Measurements from ENCODE around the gene RRP1B.
"Not testable (repeated sequence)": the region's sequence is repeated elsewhere in the genome, so short reads cannot be mapped to it uniquely, and the experiment has no call there.

The RRP1B gene

GRCh38 chr21:43699933-43700599, 40.7 kb downstream of the RRP1B start:
- no CpG with 5 or more reads among the region's 13 CpGs for WGBS (ENCODE audit: insufficient coverage, insufficient read length)

GRCh38 chr21:43701936-43702784, 42.8 kb downstream of the RRP1B start:
- no peak overlapping the region for H3K27ac ChIP-seq (ENCODE audit: low read length)
- H3K4me1 ChIP-seq (ENCODE audit: control insufficient read depth, insufficient read depth, low read length), result no peaks in the 10 kb centered on the region; the same call in 1 of the 2 replicates
- H3K27me3 ChIP-seq (ENCODE audit: control insufficient read depth, insufficient read depth, low read length), result no peaks in the 10 kb centered on the region
- DNase-seq (ENCODE audit: low read depth, low spot score), result no peak
- no CpG with 5 or more reads among the region's 29 CpGs for WGBS (ENCODE audit: insufficient coverage, insufficient read length)
- H3K4me3 ChIP-seq (ENCODE audit: low read length), result no peak overlapping the region
- H3K36me3 ChIP-seq (ENCODE audit: control insufficient read depth, insufficient read depth, low read length), result no peaks in the 10 kb centered on the region
- H3K9me3 ChIP-seq (ENCODE audit: control insufficient read depth, insufficient read depth, low read length), result no peaks in the 10 kb centered on the region

More at GRCh38 chr21:43699933-43700599, 40.7 kb downstream of the RRP1B start:
- Histone ChIP-seq H3K4me1 (ENCODE audit: control insufficient read depth, insufficient read depth, low read length) (no peaks in the 10 kb centered on the region; the same call in 1 of the 2 replicates), H3K9me3 (ENCODE audit: control insufficient read depth, insufficient read depth, low read length) (no peaks in the 10 kb centered on the region), H3K36me3 (ENCODE audit: control insufficient read depth, insufficient read depth, low read length) (no peaks in the 10 kb centered on the region), H3K27me3 (ENCODE audit: control insufficient read depth, insufficient read depth, low read length) (no peaks in the 10 kb centered on the region), H3K4me3 (ENCODE audit: low read length) (no peak overlapping the region), H3K27ac (ENCODE audit: low read length) (no peak overlapping the region)
- no peak for DNase-seq (ENCODE audit: low read depth, low spot score)

- no peaks in the 10 kb centered on the region for H3K27me3 ChIP-seq (ENCODE audit: control insufficient read depth, insufficient read depth, low read length)
- no peaks in the 10 kb centered on the region; the same call in 1 of the 2 replicates for H3K4me1 ChIP-seq (ENCODE audit: control insufficient read depth, insufficient read depth, low read length)
- H3K27ac ChIP-seq (ENCODE audit: low read length), result no peak overlapping the region
- WGBS (ENCODE audit: insufficient coverage, insufficient read length), result no CpG with 5 or more reads among the region's 12 CpGs
- no peak for DNase-seq (ENCODE audit: low read depth, low spot score)
- no peaks in the 10 kb centered on the region for H3K9me3 ChIP-seq (ENCODE audit: control insufficient read depth, insufficient read depth, low read length)
- H3K4me3 ChIP-seq (ENCODE audit: low read length), result no peak overlapping the region
- H3K36me3 ChIP-seq (ENCODE audit: control insufficient read depth, insufficient read depth, low read length), result no peaks in the 10 kb centered on the region
Observed at GRCh38 chr21:43702785-43703034, 43.4 kb downstream of the RRP1B start.

- WGBS (ENCODE audit: insufficient coverage, insufficient read length), result no CpG with 5 or more reads among the region's 29 CpGs
- Histone ChIP-seq H3K36me3 (ENCODE audit: control insufficient read depth, insufficient read depth, low read length) (no peaks in the 10 kb centered on the region), H3K4me3 (ENCODE audit: low read length) (no peak overlapping the region), H3K4me1 (ENCODE audit: control insufficient read depth, insufficient read depth, low read length) (no peaks in the 10 kb centered on the region; the same call in 1 of the 2 replicates), H3K27me3 (ENCODE audit: control insufficient read depth, insufficient read depth, low read length) (no peaks in the 10 kb centered on the region), H3K27ac (ENCODE audit: low read length) (no peak overlapping the region), H3K9me3 (ENCODE audit: control insufficient read depth, insufficient read depth, low read length) (no peaks in the 10 kb centered on the region)
- no peak for DNase-seq (ENCODE audit: low read depth, low spot score)
Observed at GRCh38 chr21:43703035-43703880, 43.9 kb downstream of the RRP1B start.

- no CpG with 5 or more reads among the region's 9 CpGs for WGBS (ENCODE audit: insufficient coverage, insufficient read length)
- Histone ChIP-seq H3K27ac (ENCODE audit: low read length) (no peak overlapping the region), H3K27me3 (ENCODE audit: control insufficient read depth, insufficient read depth, low read length) (no peaks in the 10 kb centered on the region), H3K4me3 (ENCODE audit: low read length) (no peak overlapping the region), H3K4me1 (ENCODE audit: control insufficient read depth, insufficient read depth, low read length) (no peaks in the 10 kb centered on the region; the same call in 1 of the 2 replicates), H3K9me3 (ENCODE audit: control insufficient read depth, insufficient read depth, low read length) (no peaks in the 10 kb centered on the region), H3K36me3 (ENCODE audit: control insufficient read depth, insufficient read depth, low read length) (no peaks in the 10 kb centered on the region)
- DNase-seq (ENCODE audit: low read depth, low spot score), result no peak
Observed at GRCh38 chr21:43707462-43707861, 48.1 kb downstream of the RRP1B start.

- Histone ChIP-seq H3K36me3 (ENCODE audit: control insufficient read depth, insufficient read depth, low read length) (no peaks in the 10 kb centered on the region), H3K27ac (ENCODE audit: low read length) (no peak overlapping the region), H3K4me3 (ENCODE audit: low read length) (no peak overlapping the region), H3K9me3 (ENCODE audit: control insufficient read depth, insufficient read depth, low read length) (no peaks in the 10 kb centered on the region), H3K4me1 (ENCODE audit: control insufficient read depth, insufficient read depth, low read length) (no peaks in the 10 kb centered on the region), H3K27me3 (ENCODE audit: control insufficient read depth, insufficient read depth, low read length) (no peaks in the 10 kb centered on the region)
- no CpG with 5 or more reads among the region's 13 CpGs for WGBS (ENCODE audit: insufficient coverage, insufficient read length)
- DNase-seq (ENCODE audit: low read depth, low spot score), result no peak
Observed at GRCh38 chr21:43708745-43709381, 49.5 kb downstream of the RRP1B start.

- Histone ChIP-seq H3K27ac (ENCODE audit: low read length) (no peak overlapping the region), H3K4me3 (ENCODE audit: low read length) (no peak overlapping the region), H3K4me1 (ENCODE audit: control insufficient read depth, insufficient read depth, low read length) (no peaks in the 10 kb centered on the region), H3K9me3 (ENCODE audit: control insufficient read depth, insufficient read depth, low read length) (no peaks in the 10 kb centered on the region), H3K27me3 (ENCODE audit: control insufficient read depth, insufficient read depth, low read length) (no peaks in the 10 kb centered on the region), H3K36me3 (ENCODE audit: control insufficient read depth, insufficient read depth, low read length) (no peaks in the 10 kb centered on the region)
- no CpG with 5 or more reads among the region's 13 CpGs for WGBS (ENCODE audit: insufficient coverage, insufficient read length)
- DNase-seq (ENCODE audit: low read depth, low spot score), result no peak
Observed at GRCh38 chr21:43712268-43712942, 53.0 kb downstream of the RRP1B start.

- not testable (repeated sequence) for H3K27ac ChIP-seq (ENCODE audit: low read length); H3K36me3 ChIP-seq (ENCODE audit: control insufficient read depth, insufficient read depth, low read length); DNase-seq (ENCODE audit: low read depth, low spot score); H3K4me3 ChIP-seq (ENCODE audit: low read length); H3K4me1 ChIP-seq (ENCODE audit: control insufficient read depth, insufficient read depth, low read length); H3K9me3 ChIP-seq (ENCODE audit: control insufficient read depth, insufficient read depth, low read length); H3K27me3 ChIP-seq (ENCODE audit: control insufficient read depth, insufficient read depth, low read length)
- no CpG with 5 or more reads among the region's 6 CpGs for WGBS (ENCODE audit: insufficient coverage, insufficient read length)
Observed at GRCh38 chr21:43713123-43713522, 53.8 kb downstream of the RRP1B start.

- WGBS (ENCODE audit: insufficient coverage, insufficient read length), result no CpG with 5 or more reads among the region's 12 CpGs
- Histone ChIP-seq H3K4me3 (ENCODE audit: low read length) (no peak overlapping the region), H3K36me3 (ENCODE audit: control insufficient read depth, insufficient read depth, low read length) (no peaks in the 10 kb centered on the region), H3K27ac (ENCODE audit: low read length) (no peak overlapping the region), H3K4me1 (ENCODE audit: control insufficient read depth, insufficient read depth, low read length) (no peaks in the 10 kb centered on the region), H3K27me3 (ENCODE audit: control insufficient read depth, insufficient read depth, low read length) (no peaks in the 10 kb centered on the region), H3K9me3 (ENCODE audit: control insufficient read depth, insufficient read depth, low read length) (no peaks in the 10 kb centered on the region)
- DNase-seq (ENCODE audit: low read depth, low spot score), result no peak
Observed at GRCh38 chr21:43716376-43717165, 57.2 kb downstream of the RRP1B start.
